Measurements from ENCODE around the gene C10orf105.

Gene C10orf105

GRCh38 chr10:71715860-71716259 lies 3.7 kb downstream of the C10orf105 start:
- no peak for DNase-seq

- no peak for DNase-seq
These were observed 4.6 kb downstream of the C10orf105 start for GRCh38 chr10:71715026-71715425.

GRCh38 chr10:71714592-71714991 lies 5.0 kb downstream of the C10orf105 start:
- DNase-seq, result no peak

- no peak for DNase-seq
These were observed 5.6 kb downstream of the C10orf105 start for GRCh38 chr10:71714031-71714410.

DNA sequence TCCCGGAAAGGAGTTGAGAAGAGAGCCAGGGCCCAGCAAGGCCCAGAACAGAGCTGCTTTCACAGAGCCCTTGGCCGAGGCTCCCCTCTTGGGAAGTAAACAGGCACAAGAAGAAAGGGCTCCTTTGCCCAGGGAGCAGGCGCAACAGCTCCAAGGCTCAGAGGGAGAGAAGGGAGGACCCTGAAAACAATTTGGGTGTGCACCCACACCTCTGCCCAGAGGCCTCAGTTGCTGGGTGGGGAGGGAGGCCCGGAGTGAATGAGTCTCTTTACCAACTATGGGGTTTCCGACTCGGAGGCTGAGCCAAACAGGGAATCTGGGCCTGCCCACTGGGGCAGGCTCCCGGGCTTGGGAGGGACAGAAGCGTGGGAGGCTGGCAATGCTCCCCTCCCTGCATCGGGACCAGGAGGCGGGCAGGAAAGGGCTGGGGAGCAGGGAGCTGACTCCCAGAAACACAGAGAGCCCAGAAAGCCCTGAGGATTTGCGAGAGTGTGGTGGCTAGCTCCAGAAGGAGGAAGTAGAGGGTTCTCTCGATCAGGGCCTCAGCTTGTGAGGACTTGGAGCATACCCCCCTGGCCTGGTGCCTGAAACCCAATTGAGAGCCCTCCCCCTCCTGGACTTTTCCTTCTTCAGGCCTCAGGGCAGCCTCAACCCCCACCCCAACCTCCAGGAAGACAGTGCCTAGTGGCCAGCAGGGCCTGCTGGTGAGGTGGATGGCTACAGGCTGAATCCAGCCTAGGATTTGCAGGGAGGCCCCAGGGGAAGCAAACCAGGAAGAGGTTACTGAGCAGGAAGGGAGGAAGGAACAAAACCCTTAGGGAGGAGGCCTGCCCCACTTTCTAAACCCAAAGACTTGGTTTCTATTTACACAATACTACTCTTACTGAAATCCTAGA lies 6.2 kb downstream of the C10orf105 start:
- no peak for DNase-seq

DNA sequence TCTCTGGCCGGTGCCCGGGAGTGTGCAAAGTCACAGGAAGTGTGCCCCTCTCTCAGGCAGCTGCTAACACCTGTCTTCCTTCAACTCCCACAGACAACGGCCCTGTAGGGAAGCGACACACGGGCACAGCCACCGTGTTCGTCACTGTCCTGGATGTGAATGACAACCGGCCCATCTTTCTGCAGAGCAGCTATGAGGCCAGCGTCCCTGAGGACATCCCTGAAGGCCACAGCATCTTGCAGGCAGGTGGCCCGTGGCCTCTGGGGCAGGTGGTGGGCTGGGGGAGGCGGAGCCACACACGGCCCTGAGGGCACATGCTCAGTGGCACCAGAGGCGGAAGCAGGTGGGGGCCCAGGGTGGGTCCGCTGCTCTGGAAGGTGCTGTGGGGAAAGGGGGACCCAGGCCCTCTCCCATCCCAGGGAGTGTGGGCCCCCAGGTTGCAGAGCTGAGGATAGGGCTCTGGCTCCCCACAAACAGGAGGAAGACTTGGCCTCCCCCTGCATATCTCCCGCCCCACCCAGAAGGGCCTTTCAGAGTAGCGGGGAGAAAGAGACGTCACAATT lies 6.9 kb downstream of the C10orf105 start:
- DNase-seq, result no peak

DNA sequence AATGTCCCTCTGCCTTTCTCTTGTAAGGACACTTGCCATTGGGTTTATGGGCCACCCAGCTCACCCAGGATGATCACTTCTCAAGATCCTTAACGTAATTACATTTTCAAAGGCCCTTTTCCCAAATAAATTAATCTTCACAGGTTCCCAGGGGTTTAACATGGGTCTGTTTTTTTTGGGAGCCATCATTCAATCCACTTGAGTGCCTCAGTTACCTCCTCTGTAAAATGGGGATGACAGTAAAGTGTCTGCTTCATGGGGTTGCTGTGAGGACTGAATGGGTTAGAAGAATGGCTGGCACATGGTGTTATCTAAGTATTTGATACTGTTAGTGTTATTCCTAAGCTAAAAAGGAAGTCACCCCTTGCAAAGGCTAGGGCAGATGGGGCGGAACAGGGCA lies 7.4 kb downstream of the C10orf105 start:
- no peak for DNase-seq

GRCh38 chr10:71711052-71711623 lies 8.4 kb downstream of the C10orf105 start:
- no peak for DNase-seq

- no peak for DNase-seq
These were observed 9.1 kb downstream of the C10orf105 start for GRCh38 chr10:71710519-71710918.

GRCh38 chr10:71708897-71709882 lies 10.4 kb downstream of the C10orf105 start:
- no peak for DNase-seq

GRCh38 chr10:71708301-71708703 lies 11.3 kb downstream of the C10orf105 start:
- peak; percentile 12 to 21 for DNase-seq

DNA sequence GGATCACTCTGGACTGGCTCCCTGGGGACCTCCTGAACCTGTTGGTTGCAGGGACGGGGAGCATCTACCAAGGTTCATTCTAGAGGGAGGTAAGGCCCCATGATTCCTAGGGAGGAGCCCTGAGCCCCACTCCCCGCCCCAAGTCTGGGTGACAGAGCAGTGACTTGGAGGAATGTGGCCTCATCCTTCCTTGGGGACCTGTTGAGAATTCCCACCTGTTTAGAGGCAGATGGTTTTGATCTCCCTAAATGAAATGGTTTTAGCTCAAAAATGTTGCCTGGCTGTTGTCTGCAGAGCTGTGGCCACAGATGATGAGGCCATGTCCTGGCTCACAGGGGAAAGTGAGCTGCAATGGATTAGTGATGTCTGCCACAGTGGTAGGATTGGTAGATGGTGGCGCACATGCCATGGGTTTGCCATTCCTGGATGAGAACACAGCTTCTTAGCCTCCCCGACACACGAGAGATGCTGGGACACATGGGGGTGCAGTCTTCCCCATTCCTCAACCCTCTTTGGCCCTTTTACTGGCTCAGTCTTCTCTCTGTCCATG lies 12.3 kb downstream of the C10orf105 start:
- DNase-seq, result no peak

- no peak for DNase-seq
These were observed 13.1 kb downstream of the C10orf105 start for GRCh38 chr10:71706216-71707121.

GRCh38 chr10:71705582-71705981 lies 14.0 kb downstream of the C10orf105 start:
- no peak for DNase-seq

GRCh38 chr10:71704816-71705215 lies 14.8 kb downstream of the C10orf105 start:
- DNase-seq, result no peak

- DNase-seq, result no peak
These were observed 16.0 kb downstream of the C10orf105 start for GRCh38 chr10:71703577-71703976.

DNA sequence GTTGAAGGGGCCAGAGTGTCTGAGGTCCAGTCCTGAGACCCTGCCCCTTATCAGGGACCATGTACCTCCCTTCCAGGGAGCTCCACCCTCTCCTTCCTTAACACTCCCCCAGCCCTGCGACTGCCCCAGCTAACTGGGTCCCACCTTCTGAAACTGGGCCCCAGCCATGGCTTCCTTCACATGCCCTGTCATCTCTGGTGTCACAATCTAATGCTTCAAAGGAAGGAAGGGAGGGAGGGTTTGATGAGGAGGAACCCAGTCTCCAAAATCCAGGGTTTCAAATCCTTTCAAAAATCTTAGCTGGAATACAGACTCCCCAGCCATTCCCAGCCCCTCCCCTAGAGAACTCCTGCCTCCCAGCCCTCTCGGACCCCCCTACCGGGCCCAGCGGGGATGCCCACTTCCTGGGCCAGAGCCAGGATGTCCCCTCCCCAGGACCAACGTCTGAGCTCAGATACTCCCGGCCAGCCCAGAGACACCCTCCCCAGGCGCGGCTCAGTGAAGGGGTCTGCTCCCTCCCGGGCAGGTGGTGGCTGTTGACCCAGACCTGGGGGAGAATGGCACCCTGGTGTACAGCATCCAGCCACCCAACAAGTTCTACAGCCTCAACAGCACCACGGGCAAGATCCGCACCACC lies 18.0 kb downstream of the C10orf105 start:
- no peak for DNase-seq

- DNase-seq, result no peak
These were observed 18.7 kb downstream of the C10orf105 start for GRCh38 chr10:71700731-71701368.

DNA sequence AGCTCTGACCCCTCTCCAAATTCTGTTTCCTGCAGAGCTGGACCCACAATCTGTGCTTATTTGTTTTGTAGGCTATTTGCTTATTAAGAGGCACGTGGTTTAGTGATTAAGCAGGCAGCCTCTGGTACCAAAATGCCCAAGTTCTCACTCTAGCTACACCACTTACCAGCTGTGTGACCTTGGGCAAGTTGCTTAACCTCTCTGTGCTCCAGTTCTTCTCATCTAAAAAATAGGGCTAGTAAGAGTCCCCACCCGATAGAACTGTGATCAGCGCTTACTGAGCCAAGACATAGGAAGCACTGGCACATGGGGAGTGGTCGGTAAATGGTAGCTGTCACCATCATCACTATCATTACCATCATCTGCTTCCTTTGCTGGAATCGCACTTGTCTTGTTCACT lies 20.8 kb downstream of the C10orf105 start:
- DNase-seq, result no peak

- DNase-seq, result no peak
These were observed 21.5 kb downstream of the C10orf105 start for GRCh38 chr10:71697938-71698709.
